AG10803 (cell line): Measurements from ENCODE around the gene EP400.

Experiments
- DNase-seq: peaks from one replicate; pipeline ENCODE4 v3.0.0; 2010; ENCODE audit warnings: low read depth
- H3K4me3 ChIP-seq: 2 replicates; pipeline ENCODE4 v1.5.1; 2011; ENCODE audit warnings: mild to moderate bottlenecking, low read length, control low read depth
- TF ChIP-seq, protein P1 (sequence below): conservative IDR thresholded peaks from 2 replicates; pipeline ENCODE4 v1.5.1; 2011; ENCODE audit warnings: mild to moderate bottlenecking, low read length, control low read depth, inconsistent platforms

Gene EP400

DNA sequence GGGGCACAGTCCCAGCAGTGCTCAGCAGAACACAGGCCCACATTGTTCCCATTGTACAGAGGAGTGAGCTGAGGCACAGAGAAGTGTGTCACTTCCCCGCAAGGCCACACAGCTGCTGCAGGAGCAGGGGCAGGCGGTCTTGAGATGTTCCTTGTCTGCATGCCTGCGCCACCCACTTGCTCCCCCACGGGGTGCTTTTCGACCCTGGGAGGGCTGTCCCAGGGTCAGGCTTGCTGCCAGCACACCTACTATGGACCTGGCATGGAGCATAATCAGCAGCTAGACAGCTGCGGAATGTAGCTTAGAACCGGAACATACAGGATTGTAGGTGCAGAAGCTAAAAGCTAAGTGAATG, 7.8 kb upstream of the EP400 start:
- no peak for DNase-seq
- H3K4me3 ChIP-seq: no peak overlapping the region
- TF ChIP-seq, protein P1, sequence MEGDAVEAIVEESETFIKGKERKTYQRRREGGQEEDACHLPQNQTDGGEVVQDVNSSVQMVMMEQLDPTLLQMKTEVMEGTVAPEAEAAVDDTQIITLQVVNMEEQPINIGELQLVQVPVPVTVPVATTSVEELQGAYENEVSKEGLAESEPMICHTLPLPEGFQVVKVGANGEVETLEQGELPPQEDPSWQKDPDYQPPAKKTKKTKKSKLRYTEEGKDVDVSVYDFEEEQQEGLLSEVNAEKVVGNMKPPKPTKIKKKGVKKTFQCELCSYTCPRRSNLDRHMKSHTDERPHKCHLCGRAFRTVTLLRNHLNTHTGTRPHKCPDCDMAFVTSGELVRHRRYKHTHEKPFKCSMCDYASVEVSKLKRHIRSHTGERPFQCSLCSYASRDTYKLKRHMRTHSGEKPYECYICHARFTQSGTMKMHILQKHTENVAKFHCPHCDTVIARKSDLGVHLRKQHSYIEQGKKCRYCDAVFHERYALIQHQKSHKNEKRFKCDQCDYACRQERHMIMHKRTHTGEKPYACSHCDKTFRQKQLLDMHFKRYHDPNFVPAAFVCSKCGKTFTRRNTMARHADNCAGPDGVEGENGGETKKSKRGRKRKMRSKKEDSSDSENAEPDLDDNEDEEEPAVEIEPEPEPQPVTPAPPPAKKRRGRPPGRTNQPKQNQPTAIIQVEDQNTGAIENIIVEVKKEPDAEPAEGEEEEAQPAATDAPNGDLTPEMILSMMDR: no peak

DNA sequence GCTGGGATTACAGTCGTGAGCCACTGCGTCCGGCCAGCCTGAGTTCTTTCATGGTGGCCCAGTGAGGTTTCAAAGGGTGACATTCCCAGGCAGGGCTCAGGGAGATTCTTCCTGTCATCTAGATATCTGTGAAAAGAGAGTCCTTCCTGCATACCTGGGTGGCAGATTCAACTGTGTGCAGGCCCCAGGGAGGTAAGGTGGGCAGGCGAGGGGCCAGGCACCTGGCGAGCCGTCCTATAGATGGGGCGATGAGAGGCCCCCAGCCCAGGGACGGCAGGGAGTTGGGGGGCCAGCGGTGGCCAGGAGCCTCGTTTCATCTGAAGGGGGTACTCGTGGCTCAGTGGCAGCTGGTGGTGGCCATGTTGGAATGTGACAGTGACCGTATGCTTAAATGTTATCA, 7.1 kb upstream of the EP400 start:
- no peak overlapping the region for H3K4me3 ChIP-seq
- TF ChIP-seq, protein P1: no peak
- no peak for DNase-seq

DNA sequence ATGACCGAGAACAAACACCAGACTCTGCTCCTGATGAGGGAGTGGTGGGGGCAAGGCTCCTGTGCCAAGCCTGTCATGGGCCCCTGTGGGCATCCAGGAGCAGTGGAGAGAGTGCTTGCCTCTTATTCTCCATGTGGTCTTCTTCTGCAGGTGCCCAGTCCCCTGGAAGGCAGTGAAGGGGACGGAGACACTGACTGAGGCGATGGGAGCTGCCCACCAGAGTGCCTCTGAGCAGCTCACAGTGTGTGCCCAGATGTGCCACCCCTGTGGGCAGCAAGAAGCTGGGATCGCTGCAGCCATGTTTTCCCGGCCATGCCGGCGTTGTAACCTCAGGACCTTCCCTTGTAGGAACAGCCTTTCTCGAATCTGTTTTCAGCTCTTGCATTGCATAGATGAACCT, 6.4 kb upstream of the EP400 start:
- TF ChIP-seq, protein P1: no peak
- no peak for DNase-seq
- H3K4me3 ChIP-seq: no peak overlapping the region

DNA sequence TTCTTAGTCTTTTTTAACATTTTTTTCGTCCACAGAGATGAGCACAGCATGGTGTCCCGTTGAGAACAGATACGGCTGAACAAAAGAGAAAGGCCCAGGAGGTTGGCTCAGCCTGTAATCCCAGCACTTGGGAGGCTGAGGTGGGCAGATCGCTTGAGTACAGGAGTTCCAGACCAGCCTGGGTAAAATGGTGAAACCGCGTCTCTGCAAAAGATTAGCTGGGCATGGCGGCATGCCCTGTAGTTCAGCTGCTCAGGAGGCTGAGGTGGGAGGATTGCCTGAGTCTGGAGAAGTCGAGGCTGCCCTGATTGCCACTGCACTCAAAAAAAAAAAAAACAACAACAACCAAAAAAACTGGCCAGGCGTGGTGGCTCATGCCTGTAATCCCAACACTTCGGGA, 5.9 kb upstream of the EP400 start:
- no peak for DNase-seq
- TF ChIP-seq, protein P1: no peak

DNA sequence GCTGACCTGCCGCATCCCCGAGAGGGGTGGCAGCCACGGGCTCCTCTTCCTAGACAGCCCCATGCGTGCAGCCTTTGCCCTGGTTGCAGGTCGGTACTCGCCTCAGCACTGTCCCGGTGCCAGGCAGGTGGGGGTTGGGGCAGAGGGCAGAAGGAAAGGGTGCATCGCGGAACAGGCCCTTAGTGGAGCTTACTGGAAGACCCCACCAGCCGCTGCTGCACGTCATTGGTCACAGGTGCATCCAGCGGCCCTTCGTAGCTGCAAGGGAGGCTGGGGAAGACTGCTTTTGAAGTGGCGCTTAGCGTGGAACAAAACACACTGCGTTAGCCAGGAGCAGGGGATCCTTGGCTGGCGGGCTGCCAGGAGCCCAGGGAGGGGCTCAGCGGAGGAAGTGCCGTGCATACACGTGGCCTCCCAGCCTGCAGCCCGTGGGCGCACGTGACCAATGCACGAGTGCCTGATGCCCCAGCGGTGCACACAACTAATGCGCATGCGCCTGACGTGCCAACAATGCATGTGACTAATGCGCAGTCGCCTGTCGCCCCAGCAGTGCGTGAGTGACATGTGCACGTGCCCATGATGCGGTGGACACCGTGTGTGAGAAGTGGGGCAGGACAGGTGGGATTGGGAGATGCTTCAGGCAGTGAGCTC, 5.0 kb upstream of the EP400 start:
- no peak overlapping the region for H3K4me3 ChIP-seq
- TF ChIP-seq, protein P1: no peak
- DNase-seq: no peak

More for the DNA sequence above, 5.9 kb upstream of the EP400 start:
- H3K4me3 ChIP-seq: no peak overlapping the region

DNA sequence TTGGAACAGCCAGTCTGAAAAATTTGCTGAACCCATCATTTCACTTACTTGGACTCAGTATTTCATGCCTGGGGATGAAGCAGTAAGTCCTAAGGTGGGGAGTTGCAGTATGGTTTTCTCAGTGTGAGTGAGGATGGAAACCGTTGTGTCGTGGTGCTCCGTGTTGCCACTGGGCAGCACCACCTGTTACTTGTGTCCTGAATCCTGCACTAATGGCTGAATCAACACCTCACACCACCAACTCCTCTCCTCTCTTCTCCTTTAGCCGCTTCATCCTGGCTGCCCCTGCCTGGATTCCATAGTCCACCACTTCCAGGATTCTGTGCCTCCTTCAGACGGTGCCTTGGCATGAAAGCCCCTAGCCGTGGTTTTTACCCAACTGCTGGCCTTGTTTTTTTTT, 3.0 kb upstream of the EP400 start:
- TF ChIP-seq, protein P1: no peak
- H3K4me3 ChIP-seq: no peak overlapping the region
- DNase-seq: no peak

DNA sequence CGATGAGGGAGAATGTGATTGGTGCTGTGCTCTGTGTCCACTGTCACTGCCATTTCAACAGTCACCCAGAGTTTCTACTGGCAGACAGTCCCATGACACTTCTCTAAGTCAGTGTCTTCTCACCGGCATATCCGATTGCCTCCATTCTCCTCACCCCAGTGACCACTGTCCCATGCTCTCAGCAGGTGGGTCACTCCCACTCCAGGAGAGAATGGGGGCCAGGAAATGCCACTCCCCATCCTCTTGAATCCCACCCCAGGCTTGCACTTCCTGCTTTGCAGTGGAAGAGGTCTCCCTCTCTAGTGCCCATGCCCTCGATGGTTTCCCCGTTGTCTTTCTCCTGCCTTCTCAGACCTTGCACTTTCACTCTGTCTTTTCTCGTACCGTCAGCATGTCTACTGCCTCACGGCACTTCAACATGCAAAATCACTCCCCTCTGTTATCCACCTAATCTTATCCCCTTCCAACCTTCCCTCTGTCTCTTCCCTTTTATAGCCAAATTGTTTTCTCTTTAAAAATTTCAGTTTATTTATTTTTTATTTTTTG, 2.2 kb upstream of the EP400 start:
- DNase-seq: no peak
- H3K4me3 ChIP-seq: no peak overlapping the region
- TF ChIP-seq, protein P1: no peak
